Measurements from ENCODE around the gene OSBPL6.

The OSBPL6 gene

GRCh38 chr2:178199334-178199733 lies 5.0 kb downstream of the OSBPL6 start:
- DNase-seq, result no peak

GRCh38 chr2:178200331-178200730 lies 6.0 kb downstream of the OSBPL6 start:
- DNase-seq, result no peak

GRCh38 chr2:178202927-178203326 lies 8.6 kb downstream of the OSBPL6 start:
- no peak for DNase-seq

- no peak for DNase-seq
Measured at GRCh38 chr2:178204977-178205376, 10.7 kb downstream of the OSBPL6 start.

- DNase-seq, result no peak
Measured at GRCh38 chr2:178205853-178206521, 11.7 kb downstream of the OSBPL6 start.

- DNase-seq, result no peak
Measured at GRCh38 chr2:178208336-178208735, 14.0 kb downstream of the OSBPL6 start.

GRCh38 chr2:178208817-178209216 lies 14.5 kb downstream of the OSBPL6 start:
- DNase-seq, result no peak

- DNase-seq, result no peak
Measured at GRCh38 chr2:178211460-178211859, 17.1 kb downstream of the OSBPL6 start.

- no peak for DNase-seq
Measured at GRCh38 chr2:178211943-178212342, 17.6 kb downstream of the OSBPL6 start.

- no peak for DNase-seq
Measured at GRCh38 chr2:178213991-178214390, 19.7 kb downstream of the OSBPL6 start.

GRCh38 chr2:178219247-178219646 lies 24.9 kb downstream of the OSBPL6 start:
- DNase-seq, result no peak

GRCh38 chr2:178220814-178221213 lies 26.5 kb downstream of the OSBPL6 start:
- DNase-seq, result peak; percentile 59

- no peak for DNase-seq
Measured at GRCh38 chr2:178221556-178221955, 27.2 kb downstream of the OSBPL6 start.

- DNase-seq, result no peak
Measured at GRCh38 chr2:178223806-178224205, 29.5 kb downstream of the OSBPL6 start.

GRCh38 chr2:178225006-178225805 lies 30.9 kb downstream of the OSBPL6 start:
- DNase-seq, result no peak

GRCh38 chr2:178227187-178227586 lies 32.9 kb downstream of the OSBPL6 start:
- DNase-seq, result no peak

- DNase-seq, result no peak
Measured at GRCh38 chr2:178229927-178230326, 35.6 kb downstream of the OSBPL6 start.

GRCh38 chr2:178230396-178230795 lies 36.1 kb downstream of the OSBPL6 start:
- no peak for DNase-seq

- no peak for DNase-seq
Measured at GRCh38 chr2:178233428-178233827, 39.1 kb downstream of the OSBPL6 start.

- DNase-seq, result no peak
Measured at GRCh38 chr2:178234648-178235047, 40.3 kb downstream of the OSBPL6 start.

GRCh38 chr2:178237488-178238153 lies 43.3 kb downstream of the OSBPL6 start:
- DNase-seq, result no peak

- DNase-seq, result no peak
Measured at GRCh38 chr2:178238154-178238521, 43.8 kb downstream of the OSBPL6 start.

- no peak for DNase-seq
Measured at GRCh38 chr2:178238750-178239149, 44.4 kb downstream of the OSBPL6 start.
